ENCODE results near the gene UBE4B.

DNA sequence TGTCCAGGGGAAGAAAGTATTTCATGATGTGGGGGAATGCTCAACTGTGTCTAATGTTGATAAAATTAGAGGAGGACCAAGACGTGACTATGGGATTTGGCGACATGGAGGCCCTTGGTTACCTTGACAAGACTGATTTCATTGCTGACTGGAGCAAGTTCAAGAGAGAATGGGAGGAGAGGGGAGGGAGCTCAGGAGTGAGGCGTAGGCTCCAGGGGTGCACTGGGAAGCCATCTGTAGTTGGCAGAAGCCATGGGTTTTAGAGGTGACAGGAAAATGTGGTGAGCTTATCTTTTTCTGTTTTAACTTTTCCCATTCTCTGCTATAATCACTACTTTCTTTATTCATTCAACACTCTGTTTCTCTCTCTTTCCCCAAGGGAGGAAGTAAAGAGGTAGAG is 15.8 kb downstream of the UBE4B start:
- TF ChIP-seq, protein P1, sequence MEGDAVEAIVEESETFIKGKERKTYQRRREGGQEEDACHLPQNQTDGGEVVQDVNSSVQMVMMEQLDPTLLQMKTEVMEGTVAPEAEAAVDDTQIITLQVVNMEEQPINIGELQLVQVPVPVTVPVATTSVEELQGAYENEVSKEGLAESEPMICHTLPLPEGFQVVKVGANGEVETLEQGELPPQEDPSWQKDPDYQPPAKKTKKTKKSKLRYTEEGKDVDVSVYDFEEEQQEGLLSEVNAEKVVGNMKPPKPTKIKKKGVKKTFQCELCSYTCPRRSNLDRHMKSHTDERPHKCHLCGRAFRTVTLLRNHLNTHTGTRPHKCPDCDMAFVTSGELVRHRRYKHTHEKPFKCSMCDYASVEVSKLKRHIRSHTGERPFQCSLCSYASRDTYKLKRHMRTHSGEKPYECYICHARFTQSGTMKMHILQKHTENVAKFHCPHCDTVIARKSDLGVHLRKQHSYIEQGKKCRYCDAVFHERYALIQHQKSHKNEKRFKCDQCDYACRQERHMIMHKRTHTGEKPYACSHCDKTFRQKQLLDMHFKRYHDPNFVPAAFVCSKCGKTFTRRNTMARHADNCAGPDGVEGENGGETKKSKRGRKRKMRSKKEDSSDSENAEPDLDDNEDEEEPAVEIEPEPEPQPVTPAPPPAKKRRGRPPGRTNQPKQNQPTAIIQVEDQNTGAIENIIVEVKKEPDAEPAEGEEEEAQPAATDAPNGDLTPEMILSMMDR (conservative IDR thresholded peaks at IDR 0.05; ENCODE audit: low read depth, low read length) = no peak
- TF ChIP-seq BHLHE40 (IDR thresholded peaks at IDR 0.05; ENCODE audit: low read depth, low read length) (no peak), MAZ (IDR thresholded peaks at IDR 0.05; ENCODE audit: borderline replicate concordance, low read depth, low read length) (no peak), NFE2L2 (IDR thresholded peaks at IDR 0.05; ENCODE audit: low read depth, low read length) (no peak), CHD1 (IDR thresholded peaks at IDR 0.05; ENCODE audit: low read depth, low read length) (no peak), POLR2A (IDR thresholded peaks at IDR 0.05; ENCODE audit: low read depth, low read length) (no peak), MXI1 (IDR thresholded peaks at IDR 0.05; ENCODE audit: borderline replicate concordance, low read depth, low read length) (no peak), RAD21 (IDR thresholded peaks at IDR 0.05; ENCODE audit: low read length) (no peak), CEBPB (IDR thresholded peaks at IDR 0.05; ENCODE audit: low read depth, low read length) (no peak), FOS (IDR thresholded peaks at IDR 0.05; ENCODE audit: low read depth, low read length) (no peak), RCOR1 (IDR thresholded peaks at IDR 0.05; ENCODE audit: insufficient replicate concordance, low read length) (no peak), RFX5 (IDR thresholded peaks at IDR 0.05; ENCODE audit: low read depth, low read length) (no peak)
- TF ChIP-seq, protein P2, sequence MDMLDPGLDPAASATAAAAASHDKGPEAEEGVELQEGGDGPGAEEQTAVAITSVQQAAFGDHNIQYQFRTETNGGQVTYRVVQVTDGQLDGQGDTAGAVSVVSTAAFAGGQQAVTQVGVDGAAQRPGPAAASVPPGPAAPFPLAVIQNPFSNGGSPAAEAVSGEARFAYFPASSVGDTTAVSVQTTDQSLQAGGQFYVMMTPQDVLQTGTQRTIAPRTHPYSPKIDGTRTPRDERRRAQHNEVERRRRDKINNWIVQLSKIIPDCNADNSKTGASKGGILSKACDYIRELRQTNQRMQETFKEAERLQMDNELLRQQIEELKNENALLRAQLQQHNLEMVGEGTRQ (IDR thresholded peaks at IDR 0.05; ENCODE audit: low read depth, low read length) = no peak
- TF ChIP-seq, protein P3, sequence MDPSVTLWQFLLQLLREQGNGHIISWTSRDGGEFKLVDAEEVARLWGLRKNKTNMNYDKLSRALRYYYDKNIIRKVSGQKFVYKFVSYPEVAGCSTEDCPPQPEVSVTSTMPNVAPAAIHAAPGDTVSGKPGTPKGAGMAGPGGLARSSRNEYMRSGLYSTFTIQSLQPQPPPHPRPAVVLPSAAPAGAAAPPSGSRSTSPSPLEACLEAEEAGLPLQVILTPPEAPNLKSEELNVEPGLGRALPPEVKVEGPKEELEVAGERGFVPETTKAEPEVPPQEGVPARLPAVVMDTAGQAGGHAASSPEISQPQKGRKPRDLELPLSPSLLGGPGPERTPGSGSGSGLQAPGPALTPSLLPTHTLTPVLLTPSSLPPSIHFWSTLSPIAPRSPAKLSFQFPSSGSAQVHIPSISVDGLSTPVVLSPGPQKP (IDR thresholded peaks at IDR 0.05; ENCODE audit: borderline replicate concordance, low read depth, low read length) = no peak
